Measurements from ENCODE around the gene SKI.

The SKI gene

GRCh38 chr1:2214541-2215241 lies 13.4 kb upstream of the SKI start:
- peaks cover 13% of the 10 kb centered on the region; the same call in 1 of the 2 replicates for H4K20me1 ChIP-seq (ENCODE audit: insufficient read depth, low read length)
- ATAC-seq (ENCODE audit: insufficient read depth, low read depth), result no peak
- no peaks in the 10 kb centered on the region for H3K9me3 ChIP-seq (ENCODE audit: insufficient read depth, low read length, severe bottlenecking)
- no peaks in the 10 kb centered on the region for H3K36me3 ChIP-seq (ENCODE audit: insufficient read depth, low read length)
- H3K27ac ChIP-seq (ENCODE audit: low read length), result no peak overlapping the region
- peaks cover 3% of the 10 kb centered on the region for H3K27me3 ChIP-seq (ENCODE audit: insufficient read depth, low read length, poor library complexity)
- no peaks in the 10 kb centered on the region for H3K79me2 ChIP-seq (ENCODE audit: insufficient read depth, low read length)
- H3K4me3 ChIP-seq (ENCODE audit: low read depth in 1 of 2, low read length in 2 of 2), result no peak overlapping the region
- TF ChIP-seq EZH2 (IDR thresholded peaks at IDR 0.05; ENCODE audit: borderline replicate concordance, low read depth, low read length, severe bottlenecking), result no peak
- TF ChIP-seq, protein P1, sequence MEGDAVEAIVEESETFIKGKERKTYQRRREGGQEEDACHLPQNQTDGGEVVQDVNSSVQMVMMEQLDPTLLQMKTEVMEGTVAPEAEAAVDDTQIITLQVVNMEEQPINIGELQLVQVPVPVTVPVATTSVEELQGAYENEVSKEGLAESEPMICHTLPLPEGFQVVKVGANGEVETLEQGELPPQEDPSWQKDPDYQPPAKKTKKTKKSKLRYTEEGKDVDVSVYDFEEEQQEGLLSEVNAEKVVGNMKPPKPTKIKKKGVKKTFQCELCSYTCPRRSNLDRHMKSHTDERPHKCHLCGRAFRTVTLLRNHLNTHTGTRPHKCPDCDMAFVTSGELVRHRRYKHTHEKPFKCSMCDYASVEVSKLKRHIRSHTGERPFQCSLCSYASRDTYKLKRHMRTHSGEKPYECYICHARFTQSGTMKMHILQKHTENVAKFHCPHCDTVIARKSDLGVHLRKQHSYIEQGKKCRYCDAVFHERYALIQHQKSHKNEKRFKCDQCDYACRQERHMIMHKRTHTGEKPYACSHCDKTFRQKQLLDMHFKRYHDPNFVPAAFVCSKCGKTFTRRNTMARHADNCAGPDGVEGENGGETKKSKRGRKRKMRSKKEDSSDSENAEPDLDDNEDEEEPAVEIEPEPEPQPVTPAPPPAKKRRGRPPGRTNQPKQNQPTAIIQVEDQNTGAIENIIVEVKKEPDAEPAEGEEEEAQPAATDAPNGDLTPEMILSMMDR (IDR thresholded peaks at IDR 0.05; ENCODE audit: borderline replicate concordance, extremely low read depth, low read length, poor library complexity, severe bottlenecking), result no peak
- H3K4me1 ChIP-seq (ENCODE audit: insufficient read depth, low read length), result no peaks in the 10 kb centered on the region
- DNase-seq, result no peak
- no peak overlapping the region for H2AFZ ChIP-seq (ENCODE audit: low read depth, low read length)
- H3K4me2 ChIP-seq (ENCODE audit: insufficient read depth, low read length), result no peak overlapping the region
- H3K9ac ChIP-seq (ENCODE audit: low read depth, low read length), result no peak overlapping the region

DNA sequence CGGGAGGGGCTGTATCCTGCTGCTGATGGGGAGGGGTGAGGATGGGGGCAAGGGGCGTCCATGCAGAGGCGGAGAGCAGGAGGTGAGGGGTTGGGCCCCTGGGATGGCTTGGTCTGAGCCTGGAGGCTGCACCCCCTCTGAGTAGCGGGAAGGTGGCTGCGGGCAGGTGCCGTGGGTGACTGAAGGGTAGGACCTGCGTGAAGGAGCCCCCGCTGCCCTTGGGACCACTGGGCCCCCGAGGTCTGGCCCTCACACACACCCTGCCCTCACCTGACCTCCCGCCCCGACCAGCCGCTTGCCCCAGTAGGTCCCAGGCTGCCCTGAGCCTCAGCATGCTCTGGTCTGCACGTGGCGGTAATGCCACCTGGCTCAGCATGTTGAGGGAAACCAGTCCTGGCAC lies 12.8 kb upstream of the SKI start:
- no peak overlapping the region for H3K4me3 ChIP-seq (ENCODE audit: low read depth in 1 of 2, low read length in 2 of 2)
- no peak overlapping the region for H2AFZ ChIP-seq (ENCODE audit: low read depth, low read length)
- no peak overlapping the region for H3K9ac ChIP-seq (ENCODE audit: low read depth, low read length)
- H3K36me3 ChIP-seq (ENCODE audit: insufficient read depth, low read length), result no peaks in the 10 kb centered on the region
- H4K20me1 ChIP-seq (ENCODE audit: insufficient read depth, low read length), result peaks cover 13% of the 10 kb centered on the region; the same call in 1 of the 2 replicates
- peaks cover 3% of the 10 kb centered on the region for H3K27me3 ChIP-seq (ENCODE audit: insufficient read depth, low read length, poor library complexity)
- DNase-seq (no peak), ATAC-seq (ENCODE audit: insufficient read depth, low read depth) (no peak)
- H3K4me1 ChIP-seq (ENCODE audit: insufficient read depth, low read length), result no peaks in the 10 kb centered on the region
- no peaks in the 10 kb centered on the region for H3K9me3 ChIP-seq (ENCODE audit: insufficient read depth, low read length, severe bottlenecking)
- no peak overlapping the region for H3K27ac ChIP-seq (ENCODE audit: low read length)
- no peak overlapping the region for H3K4me2 ChIP-seq (ENCODE audit: insufficient read depth, low read length)
- TF ChIP-seq, protein P1 (IDR thresholded peaks at IDR 0.05; ENCODE audit: borderline replicate concordance, extremely low read depth, low read length, poor library complexity, severe bottlenecking), result no peak
- H3K79me2 ChIP-seq (ENCODE audit: insufficient read depth, low read length), result no peaks in the 10 kb centered on the region

DNA sequence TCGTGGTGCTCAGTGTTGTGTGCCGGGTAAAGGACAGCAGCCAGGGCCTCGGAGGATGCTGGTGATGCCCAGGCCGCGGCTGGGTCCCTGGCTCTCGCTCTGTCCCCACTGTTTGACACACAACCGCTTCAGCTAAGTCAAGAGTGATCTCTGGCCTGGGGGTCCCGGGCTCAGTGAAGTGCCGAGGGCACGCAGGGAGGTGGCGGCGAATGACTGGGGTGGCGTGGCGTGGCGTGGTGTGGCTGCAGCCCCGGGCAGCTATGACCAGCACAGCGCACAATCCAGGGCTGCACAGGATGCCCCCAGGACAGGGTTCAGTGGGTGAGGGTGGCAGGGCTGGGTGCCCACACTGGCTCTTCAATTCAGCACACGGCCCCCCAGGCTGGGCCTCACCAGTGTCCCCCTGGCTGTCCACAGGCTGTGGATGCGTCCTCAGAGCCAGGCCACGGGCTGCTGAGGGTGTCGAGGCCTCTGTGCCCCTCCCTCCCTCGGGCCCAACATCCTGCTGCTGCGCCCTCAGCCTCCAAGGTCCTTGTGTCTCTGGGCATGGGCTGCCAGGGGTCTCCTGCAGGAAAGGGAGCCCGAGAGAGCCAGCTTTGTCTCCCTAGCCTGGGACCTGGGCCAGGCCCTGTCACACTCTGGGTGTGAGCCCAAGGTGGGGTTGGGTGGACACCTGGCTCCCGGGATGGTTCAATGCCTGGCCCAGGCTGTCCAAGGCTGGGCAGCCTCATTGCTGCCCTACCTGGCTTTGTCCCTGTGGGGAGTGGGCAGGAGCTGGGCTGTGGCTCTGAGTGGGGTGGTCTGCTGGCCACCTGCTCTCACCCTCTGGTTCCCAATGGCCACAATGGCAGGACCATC lies 12.0 kb upstream of the SKI start:
- 0 out of 2 replicates have a peak, but pooled peaks cover 13% of the 10 kb centered on the region for H4K20me1 ChIP-seq (ENCODE audit: insufficient read depth, low read length)
- H2AFZ ChIP-seq (ENCODE audit: low read depth, low read length), result no peak overlapping the region
- H3K4me1 ChIP-seq (ENCODE audit: insufficient read depth, low read length), result no peaks in the 10 kb centered on the region
- H3K27ac ChIP-seq (ENCODE audit: low read length), result no peak overlapping the region
- H3K9me3 ChIP-seq (ENCODE audit: insufficient read depth, low read length, severe bottlenecking), result no peaks in the 10 kb centered on the region
- no peak overlapping the region for H3K4me3 ChIP-seq (ENCODE audit: low read depth in 1 of 2, low read length in 2 of 2)
- H3K36me3 ChIP-seq (ENCODE audit: insufficient read depth, low read length), result no peaks in the 10 kb centered on the region
- H3K79me2 ChIP-seq (ENCODE audit: insufficient read depth, low read length), result no peaks in the 10 kb centered on the region
- no peak overlapping the region for H3K9ac ChIP-seq (ENCODE audit: low read depth, low read length)
- DNase-seq (no peak), ATAC-seq (ENCODE audit: insufficient read depth, low read depth) (no peak)
- H3K27me3 ChIP-seq (ENCODE audit: insufficient read depth, low read length, poor library complexity), result peaks cover 3% of the 10 kb centered on the region
- H3K4me2 ChIP-seq (ENCODE audit: insufficient read depth, low read length), result no peak overlapping the region
- no peak for TF ChIP-seq EZH2 (IDR thresholded peaks at IDR 0.05; ENCODE audit: borderline replicate concordance, low read depth, low read length, severe bottlenecking)
- TF ChIP-seq, protein P1 (IDR thresholded peaks at IDR 0.05; ENCODE audit: borderline replicate concordance, extremely low read depth, low read length, poor library complexity, severe bottlenecking), result no peak
